GM12872 (cell line): ENCODE data around the gene UGT1A8.

ENCODE experiments used
- CTCF ChIP-seq: IDR thresholded peaks from 3 replicates; pipeline ENCODE4 v1.5.1; 2011; ENCODE audit warnings: low read depth, mild to moderate bottlenecking, low read length, moderate library complexity; ENCODE audit not compliant: insufficient read depth

UGT1A8 gene

DNA sequence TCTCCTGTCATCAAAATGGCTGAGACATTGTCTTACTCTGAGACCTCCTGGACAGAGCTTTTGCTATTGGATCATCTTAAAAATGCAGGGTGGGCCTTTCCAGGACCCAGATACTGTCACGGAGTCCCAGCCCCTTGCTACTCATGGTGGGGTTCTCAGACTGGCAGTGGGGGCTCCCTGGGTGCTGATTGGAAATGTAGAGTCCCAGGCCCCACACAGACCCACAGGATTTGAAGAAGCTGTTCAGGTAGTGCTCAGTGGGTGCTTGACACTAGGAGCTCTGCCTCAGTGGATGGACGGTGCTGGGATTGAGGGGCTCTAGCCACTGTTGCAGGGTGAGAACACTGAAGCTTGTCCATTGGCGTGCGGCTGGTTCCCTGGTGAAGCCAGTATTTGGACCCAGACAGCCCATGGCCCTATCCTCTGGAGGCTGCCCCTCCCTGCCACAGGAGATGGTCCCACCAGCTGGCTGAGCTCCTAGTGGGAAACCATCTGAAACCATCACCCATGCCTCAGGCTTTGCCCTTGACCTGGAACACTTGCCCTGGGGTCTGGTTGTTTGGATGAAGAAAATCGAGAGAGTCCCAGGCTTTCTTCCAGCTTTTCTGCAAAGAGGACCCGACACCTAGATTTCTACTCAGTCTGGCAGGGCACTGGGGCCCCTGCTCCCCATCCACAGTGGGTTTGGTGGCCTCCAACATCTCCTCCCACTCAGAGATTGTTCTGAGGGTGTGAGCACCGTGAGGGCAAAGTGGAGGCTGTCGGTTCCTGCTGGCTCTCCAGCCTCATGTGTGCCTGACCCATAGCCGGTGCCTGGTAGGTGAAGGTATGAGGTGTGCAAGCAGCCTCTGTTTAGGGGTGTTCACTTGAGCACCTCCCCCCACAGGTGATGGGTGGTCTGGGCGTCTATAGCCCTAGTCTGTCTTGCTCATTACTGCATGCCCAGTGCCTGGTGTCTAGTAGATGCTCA lies 190.8 kb downstream of the UGT1A8 start:
- TF ChIP-seq CTCF, result no peak

- no peak for TF ChIP-seq CTCF
These were observed 193.0 kb downstream of the UGT1A8 start for GRCh38 chr2:233810385-233810784.

GRCh38 chr2:233811087-233811486 lies 193.7 kb downstream of the UGT1A8 start:
- no peak for TF ChIP-seq CTCF

- TF ChIP-seq CTCF, result no peak
These were observed 194.3 kb downstream of the UGT1A8 start for GRCh38 chr2:233811732-233812131.

DNA sequence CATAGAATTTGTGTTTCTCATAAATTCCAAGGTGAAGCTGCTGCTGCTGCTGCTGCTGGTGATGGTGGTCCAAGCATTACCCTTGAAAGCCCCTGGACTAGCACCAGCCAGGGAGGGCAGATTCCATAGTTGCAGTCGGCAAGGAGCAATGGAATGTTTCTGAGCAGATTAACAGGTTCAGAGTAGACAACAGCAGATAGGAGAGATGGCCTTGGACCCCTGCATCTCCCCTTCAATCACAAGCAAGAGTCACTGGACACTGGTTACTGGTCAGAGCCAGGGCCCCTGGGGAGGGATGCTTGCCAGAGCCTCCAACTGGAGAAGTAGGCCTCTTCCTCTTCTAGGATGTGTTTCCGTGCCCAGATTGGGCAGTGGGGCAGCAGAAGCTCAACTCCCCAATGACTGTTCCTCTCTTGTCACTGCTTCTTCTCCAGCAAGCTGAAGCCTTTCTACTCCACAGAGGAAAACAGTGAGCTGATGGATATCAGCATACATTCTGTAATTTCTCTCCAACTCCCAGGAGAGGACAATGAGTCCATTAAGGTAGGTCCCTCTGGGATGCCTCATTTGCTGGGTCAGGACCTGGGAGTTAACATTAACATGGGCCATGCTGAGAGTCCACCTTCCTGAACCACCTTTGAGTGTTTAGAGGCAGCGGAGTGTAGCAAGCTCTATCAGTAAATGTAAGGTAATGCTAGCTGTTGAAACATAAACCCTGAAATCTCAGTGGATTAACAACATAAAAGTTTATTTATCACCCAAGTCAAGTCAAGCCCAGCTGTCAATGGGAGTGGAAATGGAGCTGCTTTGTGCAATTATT lies 196.0 kb downstream of the UGT1A8 start:
- TF ChIP-seq CTCF, result no peak

DNA sequence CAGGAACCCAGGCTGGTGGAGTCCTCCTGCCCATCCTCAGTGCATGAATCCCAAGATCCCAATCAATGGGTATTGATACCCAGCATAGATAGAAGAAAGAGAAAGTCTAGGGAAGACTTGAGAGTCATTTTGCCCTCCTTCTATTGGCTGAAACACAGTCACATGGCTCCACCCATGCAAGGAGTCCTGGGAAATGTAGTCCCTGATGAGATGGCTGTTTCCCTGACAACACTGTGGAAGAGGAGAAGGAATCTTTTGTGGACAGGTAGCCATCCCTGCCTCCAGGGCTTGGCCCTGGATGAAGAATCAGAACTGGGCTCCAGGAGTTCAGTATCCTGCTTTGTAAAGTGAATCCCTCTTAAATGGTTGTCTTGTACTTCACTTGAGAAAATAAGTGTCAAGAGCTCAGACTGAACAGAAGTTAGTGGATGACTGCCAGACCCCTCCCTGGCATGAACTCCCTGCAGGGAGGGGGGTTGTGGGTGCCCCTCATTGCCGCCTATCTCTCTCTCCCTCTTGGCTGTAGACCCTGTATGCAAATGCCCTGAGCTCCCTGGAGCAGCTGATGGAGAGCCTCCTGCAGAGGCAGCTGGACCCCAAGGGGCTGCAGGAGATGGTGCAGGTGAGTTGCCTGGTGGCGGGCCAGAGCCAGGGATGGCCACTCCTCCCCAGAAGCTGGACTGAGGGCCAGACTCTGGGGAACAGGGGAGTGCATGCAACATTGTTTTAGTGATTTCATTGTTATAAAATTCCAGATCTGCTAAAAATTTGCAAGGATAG lies 196.8 kb downstream of the UGT1A8 start:
- no peak for TF ChIP-seq CTCF

DNA sequence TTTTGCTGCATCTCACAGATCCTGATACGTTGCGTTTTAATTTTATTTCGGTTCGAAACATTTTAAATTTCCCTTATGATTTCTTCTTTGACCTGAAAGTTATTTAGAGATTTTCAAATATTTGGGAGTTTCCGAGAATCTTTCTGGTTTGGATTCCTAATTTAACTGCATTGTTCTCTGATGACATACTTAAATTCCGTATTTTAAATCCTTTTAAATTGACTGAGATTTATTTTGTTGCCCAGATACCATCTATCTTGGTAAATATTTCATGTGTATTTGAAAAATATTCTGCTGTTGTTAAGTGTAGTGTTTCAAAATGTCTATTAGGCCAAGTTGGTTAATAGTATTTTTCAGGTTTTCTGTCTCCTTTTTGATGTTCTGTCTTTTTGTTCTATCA lies 198.4 kb downstream of the UGT1A8 start:
- no peak for TF ChIP-seq CTCF
